B cell (primary cell): Measurements from ENCODE around the gene COL16A1.

ENCODE experiments used
- EZH2 ChIP-seq: IDR thresholded peaks from 2 replicates; pipeline ENCODE4 v1.6.1; 2012; ENCODE audit warnings: borderline replicate concordance, low read depth, mild to moderate bottlenecking, moderate library complexity, low read length; ENCODE audit not compliant: insufficient read depth, poor library complexity, severe bottlenecking
- TF ChIP-seq, protein P1 (sequence below): fragments of 200-600 bp; IDR thresholded peaks from one replicate; pipeline ENCODE4 v1.8.0; 2022; ENCODE audit warnings: antibody characterized with exemption, mild to moderate bottlenecking

DNA sequence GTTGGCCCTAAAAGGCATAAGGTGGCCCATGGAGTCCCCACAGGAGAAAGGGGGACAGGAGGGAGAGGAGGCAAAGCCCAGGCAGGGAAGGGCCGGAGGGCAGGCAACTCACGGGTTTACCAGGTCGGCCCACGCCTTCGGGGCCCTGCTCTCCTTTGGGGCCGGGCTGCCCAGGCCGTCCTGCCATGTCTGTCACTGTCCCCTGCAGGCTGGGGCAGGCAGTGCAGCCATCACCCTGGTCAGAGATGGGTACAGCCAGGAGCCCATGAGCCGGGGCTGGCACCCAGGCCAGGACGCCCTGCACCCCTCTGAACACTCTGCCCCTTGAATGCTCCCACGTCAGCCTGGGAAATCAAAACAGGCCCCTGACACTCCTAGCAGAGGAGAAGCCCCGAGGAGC is 19.8 kb downstream of the COL16A1 start:
- TF ChIP-seq EZH2 = no peak
- TF ChIP-seq, protein P1, sequence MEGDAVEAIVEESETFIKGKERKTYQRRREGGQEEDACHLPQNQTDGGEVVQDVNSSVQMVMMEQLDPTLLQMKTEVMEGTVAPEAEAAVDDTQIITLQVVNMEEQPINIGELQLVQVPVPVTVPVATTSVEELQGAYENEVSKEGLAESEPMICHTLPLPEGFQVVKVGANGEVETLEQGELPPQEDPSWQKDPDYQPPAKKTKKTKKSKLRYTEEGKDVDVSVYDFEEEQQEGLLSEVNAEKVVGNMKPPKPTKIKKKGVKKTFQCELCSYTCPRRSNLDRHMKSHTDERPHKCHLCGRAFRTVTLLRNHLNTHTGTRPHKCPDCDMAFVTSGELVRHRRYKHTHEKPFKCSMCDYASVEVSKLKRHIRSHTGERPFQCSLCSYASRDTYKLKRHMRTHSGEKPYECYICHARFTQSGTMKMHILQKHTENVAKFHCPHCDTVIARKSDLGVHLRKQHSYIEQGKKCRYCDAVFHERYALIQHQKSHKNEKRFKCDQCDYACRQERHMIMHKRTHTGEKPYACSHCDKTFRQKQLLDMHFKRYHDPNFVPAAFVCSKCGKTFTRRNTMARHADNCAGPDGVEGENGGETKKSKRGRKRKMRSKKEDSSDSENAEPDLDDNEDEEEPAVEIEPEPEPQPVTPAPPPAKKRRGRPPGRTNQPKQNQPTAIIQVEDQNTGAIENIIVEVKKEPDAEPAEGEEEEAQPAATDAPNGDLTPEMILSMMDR = no peak
